Epithelial cell of esophagus (primary cell): Measurements from ENCODE around the gene CCNYL1.
A peak's percentile ranks its signal among the peaks of the same experiment; 100 is the strongest.

Source experiments
- DNase-seq: peaks from one replicate; pipeline ENCODE4 v3.0.0; 2010; ENCODE audit warnings: low read depth
- H3K4me3 ChIP-seq: 2 replicates; pipeline ENCODE4 v1.5.1; 2011; ENCODE audit warnings: mild to moderate bottlenecking, low read length, control low read depth
- CTCF ChIP-seq: IDR thresholded peaks from 2 replicates; pipeline ENCODE4 v1.5.1; 2011; ENCODE audit warnings: low read depth, mild to moderate bottlenecking, low read length, control low read depth, inconsistent platforms; ENCODE audit not compliant: insufficient read depth; ENCODE audit errors: missing control alignments

The CCNYL1 gene

GRCh38 chr2:207697411-207697810 lies 14.0 kb upstream of the CCNYL1 start:
- DNase-seq, result no peak
- no peak for TF ChIP-seq CTCF
- H3K4me3 ChIP-seq, result no peak overlapping the region

DNA sequence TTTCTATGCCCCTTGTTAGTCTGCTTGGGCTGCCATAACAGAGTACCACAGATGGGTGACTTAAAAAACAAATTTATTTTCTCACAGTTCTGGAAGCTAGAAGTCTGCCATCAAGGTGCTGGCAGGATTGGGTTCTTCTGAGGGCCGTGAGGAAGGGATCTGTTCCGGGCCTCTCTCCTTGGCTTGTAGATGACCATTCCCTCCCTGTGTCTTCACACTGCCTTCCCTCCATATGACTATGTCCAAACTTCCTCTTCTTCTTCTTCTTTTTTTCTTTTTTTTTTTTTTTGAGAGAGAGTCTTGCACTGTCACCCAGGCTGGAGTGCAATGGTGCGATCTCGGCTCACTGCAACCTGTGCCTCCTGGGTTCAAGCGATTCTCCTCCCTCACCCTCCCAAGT lies 13.1 kb upstream of the CCNYL1 start:
- no peak overlapping the region for H3K4me3 ChIP-seq
- DNase-seq, result no peak
- TF ChIP-seq CTCF, result no peak

GRCh38 chr2:207704078-207704477 lies 7.4 kb upstream of the CCNYL1 start:
- H3K4me3 ChIP-seq, result no peak overlapping the region
- TF ChIP-seq CTCF, result no peak
- no peak for DNase-seq

GRCh38 chr2:207704671-207705070 lies 6.8 kb upstream of the CCNYL1 start:
- TF ChIP-seq CTCF, result no peak
- DNase-seq, result no peak

DNA sequence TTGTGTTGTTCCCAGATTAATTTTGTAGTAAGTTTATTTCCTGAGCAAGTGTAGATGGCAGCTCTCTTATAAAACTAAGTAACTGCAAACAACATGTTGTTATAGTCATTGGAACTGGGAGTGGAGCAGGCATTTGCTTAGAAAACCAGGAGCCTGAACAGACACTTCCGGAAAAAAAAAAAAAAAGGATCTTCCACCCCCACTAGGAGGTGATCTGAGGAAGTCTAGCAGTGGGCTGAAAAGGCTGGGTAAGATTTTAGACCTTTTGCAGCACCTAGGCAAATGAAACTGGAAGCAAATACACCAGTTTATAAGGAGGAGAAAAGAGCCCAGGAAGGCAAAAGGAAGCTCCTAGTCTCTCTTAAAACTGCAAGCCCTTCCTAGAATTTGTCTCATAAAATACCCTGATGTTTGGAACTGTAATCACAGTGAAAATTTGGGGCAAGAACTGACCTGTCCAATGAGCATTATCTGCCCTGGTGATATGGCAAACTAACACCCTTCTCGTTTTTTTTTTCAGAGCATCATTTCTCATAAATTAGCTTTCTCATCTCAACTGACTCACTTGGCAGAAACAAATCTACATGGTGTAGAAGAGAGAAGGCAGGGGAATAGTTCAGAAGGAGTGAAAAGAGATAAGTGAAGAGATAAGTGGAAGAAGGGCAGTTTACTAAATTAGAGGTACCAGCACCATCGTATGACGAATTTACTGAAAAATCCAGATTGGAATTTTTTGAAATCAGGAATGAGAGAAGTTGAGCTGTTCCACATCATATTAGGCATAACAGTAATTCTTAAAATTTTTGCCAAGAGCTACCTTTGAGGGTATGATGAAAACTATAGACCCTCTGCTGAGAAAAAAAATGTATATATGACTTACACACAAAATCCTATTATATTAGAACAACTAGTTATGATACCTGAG lies 4.2 kb upstream of the CCNYL1 start:
- H3K4me3 ChIP-seq, result no peak overlapping the region
- no peak for TF ChIP-seq CTCF
- peak; percentile 20 for DNase-seq

More at GRCh38 chr2:207704671-207705070, 6.8 kb upstream of the CCNYL1 start:
- H3K4me3 ChIP-seq, result no peak overlapping the region

GRCh38 chr2:207711750-207712530 lies 500 bp downstream of the CCNYL1 start:
- DNase-seq, result peak; percentile 51
- TF ChIP-seq CTCF, result no peak
- H3K4me3 ChIP-seq, result peak overlapping the region; percentile 69

DNA sequence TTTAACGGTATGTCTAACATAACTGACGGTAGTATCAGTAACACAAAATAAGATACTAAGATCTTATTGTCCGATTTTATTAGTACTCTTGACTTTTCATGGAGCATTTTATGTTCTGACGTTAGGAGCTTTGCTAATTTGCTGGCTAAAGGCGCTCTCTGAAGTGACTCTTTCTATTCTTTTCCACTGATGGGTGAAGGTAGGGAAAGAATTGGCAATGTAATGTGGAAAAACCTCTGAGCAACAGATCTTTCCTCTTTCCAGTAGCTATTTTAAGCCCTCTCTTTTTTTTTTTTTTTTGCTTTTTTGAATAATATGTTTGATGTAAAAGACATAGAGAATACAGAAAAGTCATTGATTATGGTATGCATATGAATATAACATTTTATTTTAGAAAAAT lies 4.6 kb downstream of the CCNYL1 start:
- DNase-seq, result no peak
- no peak overlapping the region for H3K4me3 ChIP-seq
- no peak for TF ChIP-seq CTCF
